NCI-H748 (cell line): ENCODE results near the gene CXCR4.

Experiments used
- DNase-seq: peaks from one replicate; lab custom pipeline; 2025; ENCODE audit not compliant: unreplicated experiment; lab: John Stamatoyannopoulos, UW

CXCR4 gene

DNA sequence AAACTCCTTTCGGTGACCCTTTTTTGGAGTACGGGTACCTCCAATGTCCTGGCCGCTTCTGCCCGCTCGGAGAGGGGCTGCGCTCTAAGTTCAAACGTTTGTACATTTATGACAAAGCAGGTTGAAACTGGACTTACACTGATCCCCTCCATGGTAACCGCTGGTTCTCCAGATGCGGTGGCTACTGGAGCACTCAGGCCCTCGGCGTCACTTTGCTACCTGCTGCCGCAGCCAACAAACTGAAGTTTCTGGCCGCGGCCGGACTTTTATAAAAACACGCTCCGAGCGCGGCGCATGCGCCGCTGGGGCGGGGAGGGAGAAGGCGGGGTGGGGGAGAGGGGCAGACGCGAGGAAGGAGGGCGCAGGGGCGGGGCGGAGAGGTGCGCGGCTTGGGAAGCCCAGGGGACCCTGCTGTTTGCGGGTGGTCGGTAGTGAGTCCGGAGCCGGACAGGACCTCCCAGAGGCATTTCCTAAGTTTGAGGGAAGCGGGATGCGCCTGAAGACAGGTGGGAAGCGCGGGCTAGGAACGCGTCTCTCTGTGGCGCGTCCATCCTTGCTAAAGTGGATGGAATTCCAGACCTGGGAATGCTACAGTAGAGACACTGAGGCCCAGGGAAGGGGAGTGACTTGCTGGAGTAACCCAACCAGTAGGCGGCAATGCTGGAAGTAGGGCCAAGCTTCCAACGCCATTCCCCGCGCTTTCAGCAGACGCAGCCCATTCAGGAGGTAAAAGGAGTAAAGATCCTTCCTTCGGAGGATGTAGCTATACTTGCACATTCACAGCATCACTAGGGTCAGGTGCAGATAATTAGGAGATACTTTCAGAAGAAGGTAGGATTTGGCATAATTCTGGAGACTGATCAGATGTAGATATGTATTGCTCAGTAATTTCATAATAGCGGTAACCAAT is at the start of gene CXCR4:
CXCR4 (minus strand) TSS at position 241 of the 910 bp plus-strand sequence; CDS start at position 152, 89 bp downstream.
- DNase-seq = peak; percentile 92

DNA sequence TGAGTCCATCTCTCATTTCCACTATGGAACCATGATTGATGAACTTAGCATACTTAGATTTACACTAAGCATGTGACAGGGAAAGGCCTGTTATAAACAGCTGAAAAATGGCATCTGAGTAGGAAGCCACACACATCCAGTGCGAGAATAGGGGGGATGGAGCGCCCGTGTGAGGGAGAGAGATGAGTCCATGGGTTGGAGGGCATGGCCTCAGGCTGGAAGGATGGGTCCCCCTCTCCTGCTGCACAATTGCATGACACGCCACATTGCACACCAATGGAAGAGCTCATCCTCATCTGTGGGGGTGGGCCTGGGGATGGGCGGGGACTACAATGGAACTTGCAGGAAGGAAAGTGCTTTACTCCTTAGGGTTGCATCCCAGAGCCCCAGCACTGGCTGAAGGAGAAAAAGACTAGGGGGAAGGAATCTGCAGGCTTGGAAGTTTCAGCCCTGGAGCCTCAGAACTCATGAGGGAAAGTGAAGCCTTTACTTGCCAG is 46.4 kb upstream of the CXCR4 start:
- no peak for DNase-seq

DNA sequence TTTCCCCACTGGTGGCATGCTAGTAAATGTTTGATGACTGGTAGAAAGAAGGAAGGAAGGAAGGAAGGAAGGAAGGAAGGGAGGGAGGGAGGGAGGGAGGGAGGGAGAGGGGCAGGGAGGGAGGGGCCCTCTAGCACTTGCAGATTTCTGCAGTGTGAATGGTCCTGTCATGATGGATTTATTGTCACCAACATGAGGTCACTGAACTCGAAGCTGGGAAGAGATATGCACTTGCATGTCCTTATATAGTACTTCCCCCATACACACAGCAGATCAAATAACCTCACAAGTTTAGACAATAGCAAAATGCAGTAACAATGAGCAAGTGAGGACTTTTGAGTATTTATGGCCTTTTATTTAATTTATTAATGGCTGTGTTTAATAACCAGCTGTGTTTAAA is 44.5 kb upstream of the CXCR4 start:
- DNase-seq = no peak

DNA sequence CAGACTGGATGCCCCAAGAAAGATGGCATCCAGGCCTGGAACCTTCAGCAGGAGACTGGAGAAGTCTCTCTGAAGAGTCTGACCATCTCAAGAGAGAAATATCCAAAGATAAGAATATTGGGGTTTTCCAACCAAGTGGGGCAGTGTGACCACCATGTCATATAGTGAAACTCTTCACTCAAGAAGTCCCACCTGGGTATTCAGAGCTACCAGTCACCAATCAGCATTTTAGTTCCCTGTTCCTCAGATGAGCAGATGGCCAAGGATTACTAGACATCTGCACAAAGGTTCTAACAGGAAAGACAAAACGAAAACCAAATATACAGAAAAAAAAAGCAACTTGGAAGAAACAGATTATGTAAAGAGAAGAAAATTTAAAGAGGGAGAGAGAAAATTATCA is 38.5 kb upstream of the CXCR4 start:
- no peak for DNase-seq

DNA sequence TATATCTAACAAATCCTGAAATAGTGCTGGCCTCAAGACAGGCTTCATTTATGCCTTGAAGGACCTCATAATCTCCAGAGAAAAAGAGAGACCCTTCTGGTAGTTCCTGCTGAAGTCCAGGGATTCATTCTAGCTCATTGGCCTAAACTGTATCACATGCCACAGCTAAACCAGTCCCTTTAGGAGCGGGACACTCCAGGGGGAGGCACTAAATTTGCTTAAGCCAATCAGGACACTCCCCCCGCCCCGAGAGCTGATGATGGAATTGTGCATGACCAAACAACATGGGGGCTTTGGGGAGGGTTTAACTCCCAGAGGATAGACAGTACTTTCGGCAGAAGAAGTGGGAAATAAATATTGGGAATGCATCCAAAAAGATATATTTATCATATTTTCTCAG is 36.4 kb upstream of the CXCR4 start:
- DNase-seq = no peak

DNA sequence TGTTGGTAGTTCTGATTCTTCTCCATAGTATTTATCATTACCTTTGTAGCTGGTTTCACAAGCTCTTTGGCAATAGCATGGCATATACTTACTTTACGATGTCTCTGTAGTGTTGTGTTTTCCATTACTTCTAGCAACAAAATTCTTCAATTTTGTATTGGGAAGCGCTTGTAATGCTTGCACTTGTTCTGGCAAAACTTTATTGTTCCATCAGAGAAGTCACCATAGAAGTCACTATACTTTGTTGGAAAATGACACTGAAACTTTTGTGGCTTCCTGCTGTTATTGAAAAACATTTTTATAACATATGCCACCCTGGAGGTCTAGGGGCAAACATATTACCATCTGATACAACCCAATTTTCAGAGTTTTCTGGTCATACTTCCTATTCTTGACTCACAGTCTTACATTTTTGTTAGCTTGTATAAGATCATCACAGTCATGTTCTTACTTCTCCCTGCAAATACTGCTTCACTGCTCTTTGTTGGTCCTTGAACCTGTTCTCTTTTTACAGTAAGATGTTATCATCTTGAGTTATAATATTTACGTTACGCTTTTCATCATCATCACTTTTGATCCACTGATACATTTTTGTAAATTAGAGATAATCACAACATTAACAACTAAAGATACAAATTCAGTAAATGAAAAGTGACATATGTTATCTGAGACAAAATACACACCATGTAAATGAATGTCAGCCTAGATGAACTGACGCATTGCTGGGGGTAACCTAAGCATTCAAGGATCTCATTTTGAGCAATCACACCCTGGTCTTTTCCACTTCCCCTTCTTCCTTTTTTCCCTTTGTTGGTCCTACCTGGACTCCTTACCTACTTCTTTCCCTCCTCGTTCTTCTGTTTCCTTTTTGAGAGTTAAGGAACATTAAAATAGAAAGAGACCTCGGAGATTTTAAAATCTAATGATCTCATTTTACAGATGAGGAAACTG is 33.3 kb upstream of the CXCR4 start:
- no peak for DNase-seq

DNA sequence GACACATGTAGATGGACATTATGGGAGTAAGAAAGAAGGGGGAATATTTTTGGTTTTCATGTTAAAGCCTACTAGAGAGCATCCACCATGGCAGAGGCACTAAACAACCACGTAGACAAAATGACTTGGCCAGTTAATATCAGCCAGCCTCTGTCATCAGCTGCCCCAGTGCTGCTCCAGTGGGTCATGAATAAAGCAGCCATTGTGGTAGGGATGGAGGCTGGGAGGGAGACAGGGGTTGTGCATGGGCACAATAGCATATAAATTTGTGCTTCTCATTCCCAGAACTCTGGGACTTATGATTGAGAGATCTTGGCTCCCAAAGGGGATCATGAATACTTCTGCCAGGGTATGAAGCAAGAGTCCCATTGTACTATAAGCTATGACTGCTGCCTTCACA is 31.1 kb upstream of the CXCR4 start:
- no peak for DNase-seq

DNA sequence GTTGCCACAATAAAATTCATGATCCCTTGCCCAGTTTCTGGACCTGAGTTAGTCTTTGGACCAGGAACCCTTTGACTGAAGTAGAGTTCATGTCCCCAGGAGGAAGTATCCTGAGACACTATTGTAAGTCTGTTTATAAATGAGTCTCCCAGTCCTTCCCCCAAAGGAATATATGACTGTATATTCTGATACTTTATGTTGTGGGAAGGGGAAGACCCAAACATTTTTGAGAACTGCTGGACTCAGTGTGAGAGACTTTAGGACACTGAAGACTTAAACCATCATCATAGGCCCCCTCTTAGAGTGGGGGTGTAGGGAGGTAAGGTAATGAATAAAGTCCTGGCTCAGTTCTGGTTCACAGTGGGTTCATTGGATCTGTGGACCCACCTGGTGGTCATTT is 28.6 kb upstream of the CXCR4 start:
- no peak for DNase-seq

DNA sequence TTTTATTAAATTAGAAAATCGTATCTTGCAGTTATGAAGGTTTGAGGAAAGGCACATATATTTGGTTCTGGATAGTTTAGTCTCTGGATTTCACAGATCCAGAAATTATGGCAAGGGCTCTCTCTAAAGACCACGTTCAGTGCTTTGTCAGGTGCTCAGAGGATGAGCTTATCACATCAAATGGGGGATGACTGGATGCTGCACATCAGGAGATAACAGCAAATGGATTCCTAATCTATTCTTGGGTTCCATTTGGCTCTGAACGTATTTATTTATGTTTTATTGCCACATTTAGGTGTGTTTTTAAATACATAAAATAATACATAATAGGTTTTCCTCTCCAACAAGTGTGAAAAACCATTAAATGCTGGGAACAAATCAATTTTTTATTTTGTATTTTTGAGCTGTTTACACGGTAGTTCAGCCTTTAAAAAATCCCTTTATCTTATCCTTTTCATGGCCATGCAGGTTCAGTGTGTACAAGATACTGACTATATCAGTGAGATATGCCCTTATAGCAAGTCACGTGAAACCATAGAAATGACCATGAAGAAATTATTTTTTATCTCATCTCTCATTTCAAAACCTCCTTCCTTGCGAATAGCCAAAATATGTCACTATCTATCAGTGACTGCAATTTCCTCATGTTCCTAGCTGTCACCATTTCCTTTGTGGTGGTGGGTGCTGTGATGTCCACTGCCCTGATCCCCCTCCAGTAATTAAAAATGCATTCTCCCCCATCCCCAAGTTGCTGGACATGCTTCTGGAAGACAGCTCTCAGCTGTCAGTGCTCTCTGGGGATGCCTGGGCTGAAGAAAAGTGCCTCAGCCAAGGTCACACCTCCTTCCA is 25.9 kb upstream of the CXCR4 start:
- peak; percentile 17 for DNase-seq

DNA sequence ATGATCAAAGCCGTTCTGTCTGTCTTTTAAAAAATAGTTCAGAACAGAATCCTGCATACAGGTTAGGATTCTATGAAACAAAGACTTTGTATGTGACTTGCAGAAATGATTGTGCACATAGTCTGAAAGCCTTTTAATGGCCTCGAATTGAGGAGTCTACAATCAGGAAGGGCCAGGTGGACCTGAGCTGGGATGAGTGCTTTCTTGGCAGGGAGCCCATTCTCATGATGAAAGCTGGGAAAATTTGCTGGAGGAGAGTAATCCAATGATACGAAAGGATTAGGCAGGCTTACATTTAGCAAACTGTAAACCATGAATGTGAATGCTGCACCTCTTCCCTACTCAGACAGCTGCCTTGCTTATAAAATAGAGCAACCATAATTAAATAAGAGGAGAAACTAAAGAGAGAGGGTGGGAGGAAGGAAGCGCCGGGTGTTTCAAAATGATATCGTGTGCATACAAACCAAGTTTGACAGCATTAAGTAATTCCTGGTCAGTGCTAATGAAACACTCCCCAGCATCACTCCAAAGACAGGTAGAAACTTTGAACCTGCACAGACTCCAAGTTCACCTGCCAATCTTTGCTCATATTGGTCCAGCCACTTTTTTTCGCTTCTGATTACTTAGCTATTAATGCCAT is 23.7 kb upstream of the CXCR4 start:
- peak; percentile 98 for DNase-seq

DNA sequence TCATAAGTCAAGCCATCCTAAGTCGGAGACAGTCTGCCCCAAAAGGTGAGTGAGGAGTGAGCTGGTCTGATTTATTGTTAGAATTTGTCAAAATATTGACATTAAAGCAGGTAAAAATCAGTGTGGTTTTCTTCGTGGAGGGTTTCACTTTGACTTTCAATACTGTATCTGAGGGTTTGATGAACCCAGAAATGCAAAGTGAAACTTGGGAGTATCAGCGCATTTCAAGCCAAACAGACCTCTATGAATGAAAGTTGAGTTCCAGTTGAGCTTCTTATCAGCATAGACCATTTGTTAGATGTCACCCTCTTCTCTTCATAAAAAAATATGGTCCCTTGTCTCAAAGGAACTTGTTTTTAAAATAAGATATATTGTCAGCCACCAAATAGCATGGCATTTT is 21.7 kb upstream of the CXCR4 start:
- no peak for DNase-seq

DNA sequence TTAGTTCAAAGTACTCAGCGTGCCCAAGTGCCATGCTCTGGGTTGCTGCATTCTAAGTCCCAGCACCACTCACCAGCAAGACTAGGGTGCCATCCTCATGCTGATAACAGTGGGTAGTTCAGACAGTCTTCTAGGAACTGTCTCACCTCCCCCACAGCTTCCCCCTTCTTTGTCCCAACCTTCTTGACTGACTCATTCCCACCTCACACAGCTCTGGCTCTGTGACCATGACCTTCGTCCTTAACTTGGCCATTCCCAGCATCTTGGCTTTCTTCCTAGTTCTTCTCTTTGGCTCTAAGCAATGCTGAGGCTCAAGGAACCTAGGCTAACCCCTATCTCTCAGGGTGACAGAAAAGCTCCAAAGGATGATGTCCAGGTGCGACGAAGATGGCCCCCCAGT is 20.0 kb upstream of the CXCR4 start:
- DNase-seq = no peak

DNA sequence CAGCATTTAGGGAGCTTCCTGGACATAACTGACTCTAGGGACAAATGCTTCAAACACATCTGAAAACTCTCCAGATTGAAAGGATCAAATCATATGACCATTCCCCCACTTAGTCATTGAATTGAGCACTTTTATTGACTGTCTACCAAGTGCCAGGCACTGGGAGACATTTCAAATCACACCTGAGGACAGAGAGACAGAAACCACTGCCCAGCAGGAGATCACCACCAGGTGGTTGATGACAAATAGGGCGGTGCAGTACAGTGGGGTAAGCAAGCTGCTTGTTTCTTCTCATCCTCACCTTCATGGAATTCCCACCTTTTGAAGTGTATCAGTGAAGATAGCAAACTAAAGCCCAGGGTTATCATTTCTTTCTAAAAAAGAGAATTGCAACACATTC is 19.0 kb upstream of the CXCR4 start:
- DNase-seq = peak; percentile 80

DNA sequence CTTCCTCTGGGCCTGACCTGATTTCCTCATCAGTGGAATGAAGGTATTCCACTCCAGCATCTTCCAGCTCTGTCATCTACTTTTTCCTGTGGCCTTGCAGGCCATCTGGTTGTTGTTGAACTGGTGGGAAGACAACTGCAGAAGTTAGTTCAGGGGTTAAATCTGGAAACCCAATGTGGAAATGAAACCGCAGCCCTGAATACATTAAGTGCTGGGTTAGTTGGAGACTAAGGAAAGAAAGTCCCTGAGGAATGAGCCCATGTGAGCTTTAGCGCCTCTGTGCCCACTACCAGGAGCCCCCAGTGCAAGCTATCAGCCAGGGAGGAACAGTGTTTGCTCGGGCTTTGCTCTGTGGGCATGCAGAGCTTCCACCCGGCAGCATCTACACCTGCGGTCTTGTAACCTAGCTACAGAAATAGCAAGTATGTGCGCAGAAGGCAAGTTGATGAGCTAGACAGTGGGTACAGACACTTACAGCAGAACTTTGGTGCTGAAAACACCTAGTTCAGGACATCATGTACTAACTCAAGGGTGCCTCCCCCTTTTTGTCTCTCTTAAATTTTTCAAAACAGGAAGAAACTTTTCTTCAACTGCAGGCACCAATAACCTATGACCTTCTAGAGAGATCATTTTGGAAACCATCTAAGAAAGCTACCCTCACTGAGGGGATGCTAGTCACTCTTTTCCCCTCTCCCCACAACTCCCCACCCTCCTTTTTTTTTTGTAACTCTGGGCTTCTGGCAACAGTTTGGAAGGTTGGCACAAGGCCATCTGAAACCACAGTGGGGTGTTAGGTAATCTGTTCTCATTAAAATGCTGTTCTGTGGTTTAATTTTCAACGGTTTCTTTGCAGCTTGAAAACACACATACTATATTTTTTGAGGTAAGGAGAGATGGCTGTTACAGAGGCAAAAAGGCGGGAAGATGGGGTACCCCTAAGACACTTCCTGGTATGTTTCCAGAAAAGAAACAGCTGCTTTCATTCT is 18.3 kb upstream of the CXCR4 start:
- peak; percentile 73 for DNase-seq

DNA sequence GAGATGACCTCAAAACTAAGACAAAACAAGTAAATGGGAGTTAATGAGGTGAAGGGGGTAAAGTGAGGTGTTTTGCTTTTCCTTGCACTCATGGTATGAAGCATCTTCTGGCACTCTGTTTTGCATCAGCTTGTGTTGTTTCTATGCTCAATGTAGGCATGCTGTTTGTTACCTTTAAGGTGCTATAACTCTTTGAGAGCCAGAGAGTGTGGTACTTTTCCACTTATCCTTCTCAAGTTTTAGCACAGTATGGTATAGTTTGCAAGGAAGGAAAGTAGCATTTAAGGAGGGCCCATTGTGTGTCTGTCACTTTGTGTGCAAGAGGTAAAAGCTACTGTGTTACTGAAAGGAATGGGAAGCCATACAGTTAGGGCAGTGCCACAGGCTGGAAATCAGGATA is 17.5 kb upstream of the CXCR4 start:
- DNase-seq = no peak

DNA sequence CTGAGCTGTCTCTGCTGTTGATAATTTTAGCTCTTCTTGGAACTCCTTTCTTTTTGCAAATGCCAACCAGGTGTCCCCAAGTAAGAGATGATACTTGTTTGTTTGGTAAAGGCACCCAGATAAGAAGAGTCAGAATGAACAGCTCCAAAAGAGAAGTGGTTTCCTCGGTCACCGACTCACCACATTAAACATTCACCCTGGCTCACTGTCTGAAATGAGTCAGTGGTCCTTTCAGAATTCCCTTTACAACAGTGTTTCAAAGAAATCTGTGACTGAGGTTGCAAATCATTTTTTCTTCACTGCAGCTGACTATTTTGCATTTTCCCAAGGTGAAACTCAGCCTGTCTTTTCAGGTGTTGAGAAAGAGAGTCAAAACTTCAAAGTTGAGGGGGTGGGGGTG is 16.2 kb upstream of the CXCR4 start:
- DNase-seq = no peak

DNA sequence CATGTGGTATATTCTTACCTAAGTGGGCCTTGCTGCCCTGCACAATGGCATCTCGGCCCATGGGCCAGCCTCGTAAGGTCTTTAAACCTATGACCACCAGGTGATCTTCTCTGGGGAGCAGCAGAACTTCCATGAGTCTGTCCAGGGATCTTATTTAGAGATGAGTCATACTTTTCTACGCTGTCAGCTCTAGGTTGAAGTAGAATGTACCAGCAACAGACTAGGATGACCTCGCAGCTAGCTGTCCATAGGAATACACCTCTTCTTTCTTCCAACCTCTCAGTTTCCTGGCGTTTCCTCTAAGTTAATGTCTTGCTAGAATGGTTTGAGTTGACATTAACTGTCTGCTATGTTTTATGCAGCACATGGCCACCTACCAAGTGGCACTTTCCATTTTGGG is 15.6 kb upstream of the CXCR4 start:
- DNase-seq = no peak

DNA sequence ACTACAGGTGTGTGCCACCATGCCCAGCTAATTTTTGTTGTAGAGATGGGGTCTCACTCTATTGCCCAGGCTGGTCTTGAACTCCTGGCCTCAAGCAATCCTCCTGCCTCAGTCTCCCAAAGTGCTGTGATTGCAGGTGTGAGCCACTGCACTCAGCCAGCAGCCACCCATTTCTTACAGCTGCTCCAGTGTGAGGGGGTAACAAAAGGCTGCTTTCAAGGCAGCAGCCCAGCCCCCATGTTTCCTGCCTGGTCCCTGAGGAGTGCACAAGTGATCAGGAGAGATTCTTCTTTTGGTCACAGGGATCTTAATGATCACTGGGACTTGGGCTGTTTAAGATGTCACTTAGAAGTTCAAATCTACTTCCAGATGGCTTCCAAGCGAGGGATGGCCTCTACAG is 15.2 kb upstream of the CXCR4 start:
- no peak for DNase-seq

DNA sequence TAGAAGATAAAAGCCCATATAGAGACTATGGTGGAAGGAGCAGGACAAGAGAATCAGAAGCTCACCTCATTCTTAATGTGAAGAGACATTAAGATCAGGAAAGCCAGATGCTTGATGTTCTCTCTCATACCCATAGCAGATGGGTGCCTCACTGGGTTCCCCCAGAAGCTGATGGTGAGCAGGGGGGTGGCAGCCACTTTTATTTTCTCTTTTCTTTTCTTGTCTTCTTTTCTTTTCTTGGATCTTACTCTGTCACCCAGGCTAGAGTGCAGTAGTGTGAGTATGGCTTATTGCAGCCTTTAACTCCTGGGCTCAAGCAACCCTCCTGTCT is 14.8 kb upstream of the CXCR4 start:
- DNase-seq = no peak
